Ovary (tissue), 3 donors: ENCODE results near the gene ITPR3.

Experiments
- CTCF ChIP-seq, 3 donors: fragments of 450-650 bp in 2 of 3; fragments of 200-600 bp in 1 of 3; IDR thresholded peaks; one replicate each; pipeline versions ENCODE4 v1.5.1 to v1.8.0; 2016 to 2022; ENCODE audit warnings: antibody characterized with exemption in 3 of 3, mild to moderate bottlenecking in 1 of 3
- POLR2A ChIP-seq: fragments of 450-650 bp; IDR thresholded peaks from one replicate; pipeline ENCODE4 v1.6.1; 2017; ENCODE audit warnings: antibody characterized with exemption, mild to moderate bottlenecking, moderate library complexity
- donor health status: DM: no; HTN: no; CAD: no.

- no peak for TF ChIP-seq CTCF (IDR thresholded peaks at IDR 0.05)
- TF ChIP-seq POLR2A: no peak
Observed at GRCh38 chr6:33641144-33641543, 20.0 kb downstream of the ITPR3 start.
